Activated T-cell treated with anti-CD3 and anti-CD28 coated beads for 1 hour (primary cell): ENCODE measurements around the gene SDS.
"Not testable (repeated sequence)": the region's sequence is repeated elsewhere in the genome, so short reads cannot be mapped to it uniquely, and the experiment has no call there.

Experiments
- DNase-seq: peaks from one replicate; pipeline ENCODE4 v3.0.0-alpha.2; 2020; ENCODE audit warnings: low read depth

Gene SDS

GRCh38 chr12:113378291-113378690, 25.4 kb downstream of the SDS start:
- DNase-seq = no peak

GRCh38 chr12:113374823-113375428, 28.8 kb downstream of the SDS start:
- no peak for DNase-seq

GRCh38 chr12:113373969-113374368, 29.7 kb downstream of the SDS start:
- DNase-seq = no peak

- DNase-seq = no peak
These were observed 30.2 kb downstream of the SDS start for GRCh38 chr12:113373440-113373839.

GRCh38 chr12:113372371-113372770, 31.3 kb downstream of the SDS start:
- no peak for DNase-seq

GRCh38 chr12:113371808-113372207, 31.9 kb downstream of the SDS start:
- DNase-seq = no peak

GRCh38 chr12:113370923-113371682, 32.6 kb downstream of the SDS start:
- no peak for DNase-seq

- DNase-seq = no peak
These were observed 34.2 kb downstream of the SDS start for GRCh38 chr12:113369391-113369985.

GRCh38 chr12:113368331-113368730, 35.4 kb downstream of the SDS start:
- no peak for DNase-seq

GRCh38 chr12:113366827-113367226, 36.9 kb downstream of the SDS start:
- DNase-seq = no peak

- DNase-seq = no peak
These were observed 37.9 kb downstream of the SDS start for GRCh38 chr12:113365639-113366395.

- DNase-seq = no peak
These were observed 39.0 kb downstream of the SDS start for GRCh38 chr12:113364698-113365097.

- no peak for DNase-seq
These were observed 41.9 kb downstream of the SDS start for GRCh38 chr12:113361574-113362370.

GRCh38 chr12:113359939-113360748, 43.5 kb downstream of the SDS start:
- DNase-seq = no peak

- no peak for DNase-seq
These were observed 44.4 kb downstream of the SDS start for GRCh38 chr12:113359133-113359938.

GRCh38 chr12:113358381-113359132, 45.1 kb downstream of the SDS start, which contains the start of gene PLBD2:
TSS of gene PLBD2 (plus strand) at chr12:113358587. CDS start at chr12:113358601, 14 bp downstream.
- peak; percentile 92 for DNase-seq

GRCh38 chr12:113354192-113354591, 49.5 kb downstream of the SDS start:
- DNase-seq = not testable (repeated sequence)

GRCh38 chr12:113351089-113351488, 52.6 kb downstream of the SDS start:
- DNase-seq = no peak

GRCh38 chr12:113348849-113349536, 54.7 kb downstream of the SDS start:
- no peak for DNase-seq
